IMR-90 (cell line): Measurements from ENCODE around the gene PM20D2. TPM values are rescaled to one million over a fixed set of nuclear protein-coding genes. Genes with fewer than 3 reads are reported as not detected.

Experiments used
- ATAC-seq: fragments of 200-7000 bp; cut with Tn5 transposase; 2 replicates; pipeline ENCODE4 v1.9.1; 2020; ENCODE audit warnings: low read depth, mild to moderate bottlenecking, moderate library complexity
- BruUV-seq: library from RNA; stranded (reverse); fragments of 400-500 nt; replicated peaks from 2 replicates; lab custom pipeline; 2021; lab: Mats Ljungman, UMichigan
- CTCF ChIA-PET: fragments of 300-600 bp; formaldehyde crosslinking; extraction: SDS; loops from one replicate; lab custom pipeline; 2021; ENCODE audit warnings: antibody characterized with exemption; lab: Yijun Ruan, JAX
- POLR2A ChIA-PET: fragments of 300-600 bp; sonication (Branson Sonifier 250); formaldehyde crosslinking; loops from one replicate; lab custom pipeline; 2022; ENCODE audit warnings: antibody characterized with exemption; ENCODE audit not compliant: unreplicated experiment; lab: Charles Lee
- DNase-seq: peaks from one replicate; pipeline ENCODE4 v3.0.0; 2013
- H2AFZ ChIP-seq: replicated peaks from 2 replicates; pipeline ENCODE3; 2013; ENCODE audit warnings: low read length, mild to moderate bottlenecking; ENCODE audit not compliant: poor library complexity
- H2AK5ac ChIP-seq: 2 replicates; pipeline ENCODE4 v1.6.1; 2013; ENCODE audit warnings: low read depth, low read length, inconsistent platforms
- H2AK9ac ChIP-seq: replicated peaks from 2 replicates; pipeline ENCODE3; 2013; ENCODE audit warnings: mild to moderate bottlenecking, low read depth, low read length, moderate library complexity; ENCODE audit not compliant: poor library complexity
- H2BK120ac ChIP-seq: 2 replicates; pipeline ENCODE4 v1.6.1; 2013; ENCODE audit warnings: low read depth, low read length, inconsistent platforms
- H2BK15ac ChIP-seq: 3 replicates; pipeline ENCODE4 v1.6.1; 2013; ENCODE audit warnings: low read depth, low read length, inconsistent platforms
- H2BK20ac ChIP-seq: 2 replicates; pipeline ENCODE4 v1.6.1; 2013; ENCODE audit warnings: low read depth, mild to moderate bottlenecking, inconsistent platforms, low read length, moderate library complexity
- H2BK5ac ChIP-seq: 2 replicates; pipeline ENCODE4 v1.6.1; 2013; ENCODE audit warnings: mild to moderate bottlenecking, low read depth, low read length, inconsistent platforms; ENCODE audit not compliant: poor library complexity, severe bottlenecking
- H3K14ac ChIP-seq: replicated peaks from 2 replicates; pipeline ENCODE4 v1.6.1; 2013; ENCODE audit warnings: low read depth, low read length, inconsistent platforms
- H3K18ac ChIP-seq: 2 replicates; pipeline ENCODE4 v1.6.1; 2013; ENCODE audit warnings: low read depth, low read length, control low read depth
- H3K23ac ChIP-seq: 2 replicates; pipeline ENCODE4 v1.6.1; 2013; ENCODE audit warnings: low read depth, low read length, inconsistent platforms
- H3K27ac ChIP-seq: 2 replicates; pipeline ENCODE4 v1.5.1; 2013; ENCODE audit warnings: mild to moderate bottlenecking, control low read depth, low read length; ENCODE audit not compliant: insufficient read depth
- H3K27me3 ChIP-seq: 2 replicates; pipeline ENCODE4 v1.6.1; 2013; ENCODE audit warnings: low read length; ENCODE audit not compliant: control insufficient read depth, insufficient read depth
- H3K36me3 ChIP-seq: 2 replicates; pipeline ENCODE4 v1.6.1; 2013; ENCODE audit warnings: low read length, mixed read lengths; ENCODE audit not compliant: control insufficient read depth, insufficient read depth
- H3K4ac ChIP-seq: 2 replicates; pipeline ENCODE4 v1.6.1; 2013; ENCODE audit warnings: low read depth, low read length, inconsistent platforms
- H3K4me1 ChIP-seq: 2 replicates; pipeline ENCODE4 v1.6.1; 2013; ENCODE audit warnings: low read length, mixed read lengths; ENCODE audit not compliant: control insufficient read depth, insufficient read depth
- H3K4me2 ChIP-seq: 2 replicates; pipeline ENCODE4 v1.6.1; 2013; ENCODE audit warnings: low read depth, mild to moderate bottlenecking, control low read depth, low read length, moderate library complexity
- H3K4me3 ChIP-seq: 2 replicates; pipeline ENCODE4 v1.5.1; 2013; ENCODE audit warnings: low read depth, mild to moderate bottlenecking, control low read depth, low read length, moderate library complexity; ENCODE audit not compliant: insufficient read depth
- H3K56ac ChIP-seq: 2 replicates; pipeline ENCODE4 v1.6.1; 2013; ENCODE audit warnings: low read length, inconsistent platforms; ENCODE audit not compliant: insufficient read depth; ENCODE audit errors: extremely low read depth
- H3K79me1 ChIP-seq, 2 experiments: 2 replicates each; pipeline ENCODE4 v1.6.1; 2013; ENCODE audit warnings: low read length in 2 of 2, inconsistent platforms in 1 of 2, low read depth in 1 of 2
- H3K9ac ChIP-seq: 2 replicates; pipeline ENCODE4 v1.6.1; 2013; ENCODE audit warnings: low read depth, low read length, control low read depth
- H3K9me1 ChIP-seq: 2 replicates; pipeline ENCODE4 v1.6.1; 2013; ENCODE audit warnings: low read length, inconsistent platforms; ENCODE audit not compliant: insufficient read depth
- H3K9me3 ChIP-seq: 2 replicates; pipeline ENCODE4 v1.6.1; 2013; ENCODE audit warnings: low read length; ENCODE audit not compliant: control insufficient read depth, insufficient read depth
- H4K20me1 ChIP-seq: 2 replicates; pipeline ENCODE4 v1.6.1; 2013; ENCODE audit warnings: low read length, inconsistent platforms; ENCODE audit not compliant: insufficient read depth
- H4K5ac ChIP-seq: 2 replicates; pipeline ENCODE4 v1.6.1; 2013; ENCODE audit warnings: mild to moderate bottlenecking, low read depth, low read length, control low read depth
- H4K8ac ChIP-seq, 2 experiments: 2 replicates each; pipeline ENCODE4 v1.6.1; 2013; ENCODE audit warnings: low read depth in 2 of 2, low read length in 2 of 2, control low read depth in 1 of 2, inconsistent platforms in 1 of 2
- H4K91ac ChIP-seq: 2 replicates; pipeline ENCODE4 v1.6.1; 2013; ENCODE audit warnings: low read depth, low read length, inconsistent platforms; ENCODE audit not compliant: insufficient read depth
- BHLHE40 ChIP-seq: fragments of 150-350 bp; IDR thresholded peaks from 2 replicates; pipeline ENCODE4 v1.6.1; 2016; ENCODE audit warnings: mild to moderate bottlenecking, low read depth, low read length
- CEBPB ChIP-seq: IDR thresholded peaks from 2 replicates; pipeline ENCODE4 v1.6.1; 2012; ENCODE audit warnings: low read depth, low read length, improper control_type of control experiment
- CHD1 ChIP-seq: IDR thresholded peaks from 2 replicates; pipeline ENCODE4 v1.6.1; 2012; ENCODE audit warnings: low read depth, low read length, improper control_type of control experiment
- FOS ChIP-seq: fragments of 150-350 bp; IDR thresholded peaks from 2 replicates; pipeline ENCODE4 v1.6.1; 2016; ENCODE audit warnings: low read depth, low read length
- MAFK ChIP-seq: IDR thresholded peaks from 2 replicates; pipeline ENCODE4 v1.6.1; 2012; ENCODE audit warnings: low read depth, low read length, improper control_type of control experiment
- MAZ ChIP-seq: IDR thresholded peaks from 2 replicates; pipeline ENCODE4 v1.6.1; 2012; ENCODE audit warnings: low read depth, mild to moderate bottlenecking, low read length, improper control_type of control experiment, moderate library complexity, borderline replicate concordance
- MXI1 ChIP-seq: IDR thresholded peaks from 2 replicates; pipeline ENCODE4 v1.6.1; 2012; ENCODE audit warnings: low read depth, mild to moderate bottlenecking, low read length, moderate library complexity, borderline replicate concordance
- NFE2L2 ChIP-seq: fragments of 150-350 bp; IDR thresholded peaks from 2 replicates; pipeline ENCODE4 v1.6.1; 2016; ENCODE audit warnings: low read depth, mild to moderate bottlenecking, low read length
- POLR2A ChIP-seq: IDR thresholded peaks from 2 replicates; pipeline ENCODE4 v1.6.1; 2012; ENCODE audit warnings: mild to moderate bottlenecking, low read depth, low read length
- RAD21 ChIP-seq: IDR thresholded peaks from 2 replicates; pipeline ENCODE4 v1.6.1; 2012; ENCODE audit warnings: low read length, improper control_type of control experiment
- RCOR1 ChIP-seq: IDR thresholded peaks from 2 replicates; pipeline ENCODE4 v1.6.1; 2012; ENCODE audit warnings: mild to moderate bottlenecking, low read length, improper control_type of control experiment; ENCODE audit not compliant: insufficient replicate concordance
- RFX5 ChIP-seq: IDR thresholded peaks from 2 replicates; pipeline ENCODE4 v1.8.0; 2012; ENCODE audit warnings: low read depth, mild to moderate bottlenecking, low read length, moderate library complexity
- SMC3 ChIP-seq: fragments of 150-350 bp; IDR thresholded peaks from 2 replicates; pipeline ENCODE4 v1.6.1; 2016; ENCODE audit warnings: low read depth, mild to moderate bottlenecking, antibody characterized with exemption, low read length, moderate library complexity
- WGBS, 2 experiments: methylation state at CpG; one replicate each; pipeline versions ENCODE4 v1.1.5 to v1.1.7; 2013; ENCODE audit warnings: missing lambda C conversion rate in 2 of 2; ENCODE audit not compliant: insufficient read length in 1 of 2; ENCODE audit errors: extremely low coverage in 2 of 2; 5-methylcytosine and 5-hydroxymethylcytosine counted together
- dilution Hi-C: fragments of 300-500 bp; cut with HindIII; formaldehyde crosslinking; loops from one replicate; pipeline ENCODE4 v1.14.3; 2018; ENCODE audit warnings: low sequenced_read_pairs; ENCODE audit not compliant: unreplicated experiment
- in situ Hi-C: fragments of 300-500 bp; cut with MboI; formaldehyde crosslinking; loops from 3 replicates; pipeline ENCODE4 v1.14.3; 2019; ENCODE audit warnings: low sequenced_read_pairs, inconsistent platforms, mixed read lengths
- intact Hi-C: fragments of 100-400 bp; cut with micrococcal nuclease; formaldehyde crosslinking; loops from 2 replicates; pipeline ENCODE4 v1.10.0; 2022
- polyA plus RNA-seq, 3 experiments: library from polyadenylated mRNA; depleted of rRNA; stranded (reverse); fragments of >200 nt; gene quantifications; 2 replicates each; pipeline ENCODE4 v1.2.3, GENCODE V29; 2012; ENCODE audit warnings: low replicate concordance in 1 of 3
- total RNA-seq: library from RNA; depleted of rRNA; stranded (reverse); fragments of >200 nt; gene quantifications from 2 replicates; pipeline ENCODE4 v1.2.3, GENCODE V29; 2012
- TF ChIP-seq, protein P1 (sequence below): fragments of 150-350 bp; IDR thresholded peaks from 2 replicates; pipeline ENCODE4 v1.6.1; 2017; ENCODE audit warnings: mild to moderate bottlenecking, antibody characterized with exemption, low read length, low read depth
- TF ChIP-seq, protein P2 (sequence below): conservative IDR thresholded peaks from 2 replicates; pipeline ENCODE4 v1.5.1; 2012; ENCODE audit warnings: mild to moderate bottlenecking, low read depth, low read length, improper control_type of control experiment
- TF ChIP-seq, protein P3 (sequence below): fragments of 150-350 bp; IDR thresholded peaks from 2 replicates; pipeline ENCODE4 v1.6.1; 2016; ENCODE audit warnings: low read depth, mild to moderate bottlenecking, low read length, moderate library complexity, borderline replicate concordance

PM20D2 gene
- total and polyA plus RNA-seq, 2 of the 4 experiments (the other 2 are of a cell fraction) = 6.0 to 6.5 TPM

DNA sequence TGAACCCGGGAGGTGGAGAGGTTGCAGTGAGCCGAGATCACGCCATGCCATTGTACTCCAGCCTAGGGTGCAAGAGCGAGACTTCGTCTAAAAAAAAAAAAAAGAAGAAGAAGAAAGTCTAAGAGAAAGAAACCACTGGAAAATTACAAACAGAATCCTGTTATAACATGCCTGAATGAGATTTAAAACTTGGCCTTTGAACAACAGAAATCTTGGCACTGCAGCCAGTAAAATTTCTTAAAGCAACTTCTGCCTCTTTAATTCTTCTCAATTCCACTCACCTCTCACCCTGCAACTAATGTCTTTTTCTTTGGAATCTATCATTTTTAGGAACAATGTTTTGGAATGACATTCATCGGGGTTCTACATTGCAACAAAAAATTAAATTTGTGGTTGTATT lies 26.3 kb downstream of the PM20D2 start:
- no peak overlapping the region for H2BK5ac ChIP-seq
- intact Hi-C loops (no loop called here), in situ Hi-C loops (no loop called here), dilution Hi-C loops (no loop called here)
- no peak overlapping the region for H4K91ac ChIP-seq
- no peak overlapping the region for H4K5ac ChIP-seq
- H2BK20ac ChIP-seq = no peak overlapping the region
- H3K4ac ChIP-seq = no peak overlapping the region
- TF ChIP-seq MXI1 (no peak), SMC3 (no peak), RFX5 (no peak), CEBPB (no peak), POLR2A (no peak), CHD1 (no peak), MAZ (no peak), RAD21 (no peak), NFE2L2 (no peak), RCOR1 (no peak), MAFK (no peak), BHLHE40 (no peak), FOS (no peak)
- TF ChIP-seq, protein P1, sequence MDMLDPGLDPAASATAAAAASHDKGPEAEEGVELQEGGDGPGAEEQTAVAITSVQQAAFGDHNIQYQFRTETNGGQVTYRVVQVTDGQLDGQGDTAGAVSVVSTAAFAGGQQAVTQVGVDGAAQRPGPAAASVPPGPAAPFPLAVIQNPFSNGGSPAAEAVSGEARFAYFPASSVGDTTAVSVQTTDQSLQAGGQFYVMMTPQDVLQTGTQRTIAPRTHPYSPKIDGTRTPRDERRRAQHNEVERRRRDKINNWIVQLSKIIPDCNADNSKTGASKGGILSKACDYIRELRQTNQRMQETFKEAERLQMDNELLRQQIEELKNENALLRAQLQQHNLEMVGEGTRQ = no peak
- TF ChIP-seq, protein P2, sequence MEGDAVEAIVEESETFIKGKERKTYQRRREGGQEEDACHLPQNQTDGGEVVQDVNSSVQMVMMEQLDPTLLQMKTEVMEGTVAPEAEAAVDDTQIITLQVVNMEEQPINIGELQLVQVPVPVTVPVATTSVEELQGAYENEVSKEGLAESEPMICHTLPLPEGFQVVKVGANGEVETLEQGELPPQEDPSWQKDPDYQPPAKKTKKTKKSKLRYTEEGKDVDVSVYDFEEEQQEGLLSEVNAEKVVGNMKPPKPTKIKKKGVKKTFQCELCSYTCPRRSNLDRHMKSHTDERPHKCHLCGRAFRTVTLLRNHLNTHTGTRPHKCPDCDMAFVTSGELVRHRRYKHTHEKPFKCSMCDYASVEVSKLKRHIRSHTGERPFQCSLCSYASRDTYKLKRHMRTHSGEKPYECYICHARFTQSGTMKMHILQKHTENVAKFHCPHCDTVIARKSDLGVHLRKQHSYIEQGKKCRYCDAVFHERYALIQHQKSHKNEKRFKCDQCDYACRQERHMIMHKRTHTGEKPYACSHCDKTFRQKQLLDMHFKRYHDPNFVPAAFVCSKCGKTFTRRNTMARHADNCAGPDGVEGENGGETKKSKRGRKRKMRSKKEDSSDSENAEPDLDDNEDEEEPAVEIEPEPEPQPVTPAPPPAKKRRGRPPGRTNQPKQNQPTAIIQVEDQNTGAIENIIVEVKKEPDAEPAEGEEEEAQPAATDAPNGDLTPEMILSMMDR = no peak
- TF ChIP-seq, protein P3, sequence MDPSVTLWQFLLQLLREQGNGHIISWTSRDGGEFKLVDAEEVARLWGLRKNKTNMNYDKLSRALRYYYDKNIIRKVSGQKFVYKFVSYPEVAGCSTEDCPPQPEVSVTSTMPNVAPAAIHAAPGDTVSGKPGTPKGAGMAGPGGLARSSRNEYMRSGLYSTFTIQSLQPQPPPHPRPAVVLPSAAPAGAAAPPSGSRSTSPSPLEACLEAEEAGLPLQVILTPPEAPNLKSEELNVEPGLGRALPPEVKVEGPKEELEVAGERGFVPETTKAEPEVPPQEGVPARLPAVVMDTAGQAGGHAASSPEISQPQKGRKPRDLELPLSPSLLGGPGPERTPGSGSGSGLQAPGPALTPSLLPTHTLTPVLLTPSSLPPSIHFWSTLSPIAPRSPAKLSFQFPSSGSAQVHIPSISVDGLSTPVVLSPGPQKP = no peak
- no peak overlapping the region for H3K18ac ChIP-seq
- H2BK120ac ChIP-seq = no peak overlapping the region
- no peaks in the 10 kb centered on the region for H3K27me3 ChIP-seq
- no peaks in the 10 kb centered on the region for H3K9me1 ChIP-seq
- no peak overlapping the region for H2AK9ac ChIP-seq
- H2AK5ac ChIP-seq = no peak overlapping the region
- no TSS peak for BruUV-seq
- no peaks in the 10 kb centered on the region for H3K4me1 ChIP-seq
- no peak overlapping the region for H3K4me3 ChIP-seq
- H2AFZ ChIP-seq = no peak overlapping the region
- CTCF ChIA-PET = no interaction called here
- H2BK15ac ChIP-seq = no peak overlapping the region
- no peaks in the 10 kb centered on the region for H4K20me1 ChIP-seq
- DNase-seq = no peak
- H3K9ac ChIP-seq = no peak overlapping the region
- no peak overlapping the region for H3K4me2 ChIP-seq
- no peak overlapping the region for H3K14ac ChIP-seq
- POLR2A ChIA-PET = interaction anchor here (0.6 kb wide), 1 partner anchor 186 kb away, joined by 3 read pairs; no protein-coding TSS in a partner anchor
- H3K9me3 ChIP-seq = no peaks in the 10 kb centered on the region
- H4K8ac ChIP-seq = no peak overlapping the region
- H3K27ac ChIP-seq = no peak overlapping the region
- H3K36me3 ChIP-seq = no peaks in the 10 kb centered on the region
- WGBS, 2 experiments = no CpG with 5 or more reads among the region's 6 CpGs
- H3K23ac ChIP-seq = no peak overlapping the region
- ATAC-seq = no peak
- no peaks in the 10 kb centered on the region for H3K79me1 ChIP-seq
- no peak overlapping the region for H3K56ac ChIP-seq
